GM12878 (cell line): ENCODE data around the gene BSN. TPM values are rescaled to one million over a fixed set of nuclear protein-coding genes. Genes with fewer than 3 reads are reported as not detected.

Source experiments
- ATAC-seq: fragments of 200-7000 bp; cut with Tn5 transposase; 3 replicates; pipeline ENCODE4 v1.9.1; 2020; ENCODE audit warnings: mild to moderate bottlenecking, moderate library complexity
- BruUV-seq: library from RNA; stranded (reverse); fragments of 400-500 nt; replicated peaks from 2 replicates; lab custom pipeline; 2021; lab: Mats Ljungman, UMichigan
- CTCF ChIA-PET: fragments of 300-600 bp; sonication (Branson Sonifier 250); formaldehyde crosslinking; extraction: SDS; loops from one replicate; lab custom pipeline; 2021; ENCODE audit warnings: inconsistent platforms; lab: Yijun Ruan, JAX
- POLR2A ChIA-PET: fragments of 350-600 bp; formaldehyde crosslinking; extraction: SDS; loops from one replicate; lab custom pipeline; 2021; ENCODE audit warnings: inconsistent platforms; lab: Charles Lee
- RAD21 ChIA-PET: fragments of 300-600 bp; sonication (Branson Sonifier 250); formaldehyde crosslinking; loops from one replicate; lab custom pipeline; 2023; ENCODE audit warnings: antibody characterized with exemption; ENCODE audit not compliant: unreplicated experiment; lab: Charles Lee
- SMC1A ChIA-PET: fragments of 300-600 bp; sonication (Branson Sonifier 250); formaldehyde crosslinking; loops from one replicate; lab custom pipeline; 2023; ENCODE audit not compliant: unreplicated experiment, uncharacterized antibody; lab: Charles Lee
- DNase-seq: peaks from one replicate; pipeline ENCODE4 v3.0.0-alpha.2; 2011; ENCODE audit warnings: low read depth, low spot score
- FAIRE-seq: peaks from 3 replicates; lab custom pipeline; 2011; peaks lifted over from hg19 to GRCh38; lab: Jason Lieb, UNC
- H2AFZ ChIP-seq: 2 replicates; pipeline ENCODE4 v1.6.0; 2011; ENCODE audit warnings: low read depth, low read length, control low read depth; ENCODE audit not compliant: control insufficient read depth
- H3K27ac ChIP-seq: 2 replicates; pipeline ENCODE4 v1.5.1; 2011; ENCODE audit warnings: control low read depth; ENCODE audit not compliant: control insufficient read depth, insufficient read depth
- H3K27me3 ChIP-seq, 2 experiments: replicated peaks in 1 of 2; 2 replicates each; pipeline versions ENCODE4 v1.6.0 to v1.6.1; 2011; ENCODE audit warnings: low read length in 1 of 2; ENCODE audit not compliant: control insufficient read depth in 2 of 2, insufficient read depth in 2 of 2
- H3K36me3 ChIP-seq, 2 experiments: 2 replicates each; pipeline ENCODE4 v1.5.1; 2011; ENCODE audit warnings: low read length in 1 of 2; ENCODE audit not compliant: control insufficient read depth in 2 of 2, insufficient read depth in 2 of 2
- H3K4me1 ChIP-seq: 2 replicates; pipeline ENCODE4 v1.6.1; 2011; ENCODE audit warnings: mild to moderate bottlenecking, low read length, moderate library complexity, mixed read lengths; ENCODE audit not compliant: control insufficient read depth, insufficient read depth
- H3K4me2 ChIP-seq: 2 replicates; pipeline ENCODE4 v1.6.0; 2011; ENCODE audit warnings: control low read depth; ENCODE audit not compliant: control insufficient read depth, insufficient read depth
- H3K4me3 ChIP-seq: fragments of 200-600 bp; sonication (generic); 2 replicates; pipeline ENCODE4 v1.5.1; 2016
- H3K79me2 ChIP-seq: 2 replicates; pipeline ENCODE4 v1.6.0; 2011; ENCODE audit warnings: low read length; ENCODE audit not compliant: control insufficient read depth, insufficient read depth
- H3K9ac ChIP-seq: 2 replicates; pipeline ENCODE4 v1.8.0; 2011; ENCODE audit warnings: low read length, control low read depth, mixed read lengths; ENCODE audit not compliant: control insufficient read depth, insufficient read depth
- H3K9me3 ChIP-seq: replicated peaks from 3 replicates; pipeline ENCODE4 v1.5.1; 2011; ENCODE audit warnings: mild to moderate bottlenecking, low read length; ENCODE audit not compliant: control insufficient read depth, insufficient read depth
- H4K20me1 ChIP-seq: 2 replicates; pipeline ENCODE4 v1.6.0; 2011; ENCODE audit not compliant: control insufficient read depth, insufficient read depth
- NFIC ChIP-seq: IDR thresholded peaks from 2 replicates; pipeline ENCODE4 v1.6.1; 2012; ENCODE audit warnings: low read depth, mild to moderate bottlenecking, inconsistent platforms, low read length, moderate library complexity
- SIX5 ChIP-seq: IDR thresholded peaks from 2 replicates; pipeline ENCODE4 v1.6.1; 2011; ENCODE audit warnings: mild to moderate bottlenecking, low read depth, low read length, moderate library complexity; ENCODE audit not compliant: severe bottlenecking
- SMARCA5 ChIP-seq: fragments of 450-650 bp; IDR thresholded peaks from 2 replicates; pipeline ENCODE4 v1.6.1; 2017; ENCODE audit warnings: mild to moderate bottlenecking
- SP1 ChIP-seq: IDR thresholded peaks from one replicate; pipeline ENCODE4 v1.6.1; 2011; ENCODE audit warnings: low read depth, low read length
- TAF1 ChIP-seq: IDR thresholded peaks from 2 replicates; pipeline ENCODE4 v1.6.1; 2011; ENCODE audit warnings: mild to moderate bottlenecking, low read depth, low read length, borderline replicate concordance
- WGBS: methylation state at CpG from one replicate; pipeline ENCODE4 v1.1.6; 2016; ENCODE audit warnings: low lambda C conversion rate; ENCODE audit not compliant: insufficient replicate concordance, insufficient coverage; ENCODE audit errors: missing lambda C conversion rate; 5-methylcytosine and 5-hydroxymethylcytosine counted together
- in situ Hi-C: fragments of 300-500 bp; cut with MboI; formaldehyde crosslinking; loops from 9 replicates; pipeline ENCODE4 v1.14.3; 2018; ENCODE audit warnings: mixed read lengths
- intact Hi-C: fragments of 100-400 bp; cut with micrococcal nuclease; formaldehyde crosslinking; loops from one replicate; pipeline ENCODE4 v1.14.2; 2022; ENCODE audit not compliant: unreplicated experiment
- polyA plus RNA-seq, 11 experiments: library from polyadenylated mRNA; depleted of rRNA in 4 of 11; unstranded in 6 of 11; stranded (reverse) in 5 of 11; fragments of >200 nt; fragmentation: Nextera tagmentation in 4 of 11; fragmentation: Illumina TruSeq in 1 of 11; extraction: Ambion mirVana in 4 of 11; extraction: Trizol in 1 of 11; gene quantifications; 1 replicate in 1 of 11; 2 replicates in 10 of 11; pipeline versions ENCODE4 v1.2.1 to v1.2.3, GENCODE V29; 2011 to 2016; ENCODE audit warnings: inconsistent platforms in 2 of 11, missing spikeins in 2 of 11, low read depth in 1 of 11
- total RNA-seq, 4 experiments: library from RNA; depleted of rRNA in 3 of 4; stranded (reverse); fragments of >200 nt in 3 of 4; fragmentation: Illumina TruSeq in 1 of 4; extraction: Trizol in 1 of 4; gene quantifications; 2 replicates each; pipeline versions ENCODE4 v1.2.1 to v1.2.3, GENCODE V29; 2013 to 2021
- TF ChIP-seq, protein P1 (sequence below): IDR thresholded peaks from 2 replicates; pipeline ENCODE4 v1.6.1; 2012; ENCODE audit warnings: low read depth, low read length, improper control_type of control experiment
- TF ChIP-seq, protein P2 (sequence below): IDR thresholded peaks from 2 replicates; pipeline ENCODE4 v1.6.1; 2011; ENCODE audit warnings: low read depth, low read length, improper control_type of control experiment, borderline replicate concordance
- TF ChIP-seq, protein P3 (sequence below): IDR thresholded peaks from 2 replicates; pipeline ENCODE4 v1.6.1; 2011; ENCODE audit warnings: borderline replicate concordance, low read depth, mild to moderate bottlenecking, moderate library complexity, low read length; ENCODE audit not compliant: insufficient read depth, poor library complexity, severe bottlenecking

Gene BSN
- total and polyA plus RNA-seq, 10 of the 15 experiments (the other 5 are each of a cell fraction or from before 2014, with no cell fraction given): under 0.01 to 0.19 (median 0.05) TPM; not detected in 1

GRCh38 chr3:49663831-49664230, 109.6 kb downstream of the BSN start:
- no peaks in the 10 kb centered on the region for H3K9me3 ChIP-seq
- in situ Hi-C loops (no loop called here), intact Hi-C loops (no loop called here)
- no peaks in the 10 kb centered on the region for H4K20me1 ChIP-seq
- no peaks in the 10 kb centered on the region for H3K36me3 ChIP-seq
- ChIA-PET CTCF (interaction anchor here (1.0 to 1.9 kb wide), 2 partner anchors 8 to 124 kb away, joined by 3 to 8 read pairs; no protein-coding TSS in a partner anchor), SMC1A (interaction anchor here (0.6 kb wide), 1 partner anchor 86 kb away, joined by 3 read pairs; no protein-coding TSS in a partner anchor), RAD21 (interaction anchor here (1.0 kb wide), 1 partner anchor 124 kb away, joined by 5 read pairs; no protein-coding TSS in a partner anchor), POLR2A (no interaction called here)
- DNase-seq (no peak), ATAC-seq (no peak), FAIRE-seq (no peak)
- H3K27ac ChIP-seq: no peak overlapping the region
- H3K9ac ChIP-seq: no peak overlapping the region
- H3K79me2 ChIP-seq: no peaks in the 10 kb centered on the region
- no peaks in the 10 kb centered on the region for H3K4me1 ChIP-seq
- no TSS peak for BruUV-seq
- H3K27me3 ChIP-seq: no peaks in the 10 kb centered on the region
- TF ChIP-seq, protein P1, sequence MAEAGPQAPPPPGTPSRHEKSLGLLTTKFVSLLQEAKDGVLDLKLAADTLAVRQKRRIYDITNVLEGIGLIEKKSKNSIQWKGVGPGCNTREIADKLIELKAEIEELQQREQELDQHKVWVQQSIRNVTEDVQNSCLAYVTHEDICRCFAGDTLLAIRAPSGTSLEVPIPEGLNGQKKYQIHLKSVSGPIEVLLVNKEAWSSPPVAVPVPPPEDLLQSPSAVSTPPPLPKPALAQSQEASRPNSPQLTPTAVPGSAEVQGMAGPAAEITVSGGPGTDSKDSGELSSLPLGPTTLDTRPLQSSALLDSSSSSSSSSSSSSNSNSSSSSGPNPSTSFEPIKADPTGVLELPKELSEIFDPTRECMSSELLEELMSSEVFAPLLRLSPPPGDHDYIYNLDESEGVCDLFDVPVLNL: no peak
- no peak overlapping the region for H3K4me3 ChIP-seq
- H3K4me2 ChIP-seq: no peak overlapping the region
- WGBS: 38% methylated on average over 1 of the region's 1 CpG
- H2AFZ ChIP-seq: no peak overlapping the region

- H3K9ac ChIP-seq: no peak overlapping the region
- BruUV-seq: no TSS peak
- H3K27ac ChIP-seq: no peak overlapping the region
- RAD21 ChIA-PET: interaction anchor here (1.0 kb wide), 1 partner anchor 125 kb away, joined by 5 read pairs; no protein-coding TSS in a partner anchor
- POLR2A ChIA-PET: no interaction called here
- H3K4me2 ChIP-seq: no peak overlapping the region
- no peak overlapping the region for H2AFZ ChIP-seq
- SMC1A ChIA-PET: no interaction called here
- H3K27me3 ChIP-seq: no peaks in the 10 kb centered on the region
- FAIRE-seq: no peak
- no peak for DNase-seq
- H3K4me3 ChIP-seq: no peak overlapping the region
- CTCF ChIA-PET: interaction anchor here (1.9 kb wide), 1 partner anchor 125 kb away, joined by 8 read pairs; no protein-coding TSS in a partner anchor
- H3K79me2 ChIP-seq: no peaks in the 10 kb centered on the region
- no peaks in the 10 kb centered on the region for H3K36me3 ChIP-seq
- no peaks in the 10 kb centered on the region for H3K9me3 ChIP-seq
- no peaks in the 10 kb centered on the region for H4K20me1 ChIP-seq
- H3K4me1 ChIP-seq: no peaks in the 10 kb centered on the region
- ATAC-seq: no peak
- in situ Hi-C loops: no loop called here
- WGBS: 57% methylated on average over 11 of the region's 11 CpGs
- intact Hi-C loops: no loop called here
- TF ChIP-seq SMARCA5: no peak
- TF ChIP-seq, protein P2, sequence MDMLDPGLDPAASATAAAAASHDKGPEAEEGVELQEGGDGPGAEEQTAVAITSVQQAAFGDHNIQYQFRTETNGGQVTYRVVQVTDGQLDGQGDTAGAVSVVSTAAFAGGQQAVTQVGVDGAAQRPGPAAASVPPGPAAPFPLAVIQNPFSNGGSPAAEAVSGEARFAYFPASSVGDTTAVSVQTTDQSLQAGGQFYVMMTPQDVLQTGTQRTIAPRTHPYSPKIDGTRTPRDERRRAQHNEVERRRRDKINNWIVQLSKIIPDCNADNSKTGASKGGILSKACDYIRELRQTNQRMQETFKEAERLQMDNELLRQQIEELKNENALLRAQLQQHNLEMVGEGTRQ: no peak
- no peak for TF ChIP-seq NFIC
- TF ChIP-seq, protein P1: no peak
- TF ChIP-seq SIX5: no peak
- TF ChIP-seq SP1: no peak
- TF ChIP-seq TAF1: no peak
- TF ChIP-seq, protein P3, sequence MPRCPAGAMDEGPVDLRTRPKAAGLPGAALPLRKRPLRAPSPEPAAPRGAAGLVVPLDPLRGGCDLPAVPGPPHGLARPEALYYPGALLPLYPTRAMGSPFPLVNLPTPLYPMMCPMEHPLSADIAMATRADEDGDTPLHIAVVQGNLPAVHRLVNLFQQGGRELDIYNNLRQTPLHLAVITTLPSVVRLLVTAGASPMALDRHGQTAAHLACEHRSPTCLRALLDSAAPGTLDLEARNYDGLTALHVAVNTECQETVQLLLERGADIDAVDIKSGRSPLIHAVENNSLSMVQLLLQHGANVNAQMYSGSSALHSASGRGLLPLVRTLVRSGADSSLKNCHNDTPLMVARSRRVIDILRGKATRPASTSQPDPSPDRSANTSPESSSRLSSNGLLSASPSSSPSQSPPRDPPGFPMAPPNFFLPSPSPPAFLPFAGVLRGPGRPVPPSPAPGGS: no peak
Measured at GRCh38 chr3:49664300-49664699, 110.0 kb downstream of the BSN start.
